Thyroid gland (tissue), 4 donors: ENCODE measurements around the gene ARHGEF11.

Source experiments
- POLR2A ChIP-seq, 2 donors: fragments of 450-650 bp; IDR thresholded peaks; one replicate each; pipeline ENCODE4 v1.6.1; 2017; ENCODE audit warnings: antibody characterized with exemption in 2 of 2, mild to moderate bottlenecking in 2 of 2, moderate library complexity in 1 of 2
- TF ChIP-seq, protein P1 (sequence below), 6 experiments: fragments of 200-600 bp in 3 of 6; fragments of 450-650 bp in 3 of 6; sonication (generic) in 3 of 6; IDR thresholded peaks; one replicate each; pipeline ENCODE4 v1.5.1; 2016 to 2019; ENCODE audit warnings: antibody characterized with exemption in 6 of 6, mild to moderate bottlenecking in 2 of 6, inconsistent platforms in 1 of 6, moderate library complexity in 1 of 6

DNA sequence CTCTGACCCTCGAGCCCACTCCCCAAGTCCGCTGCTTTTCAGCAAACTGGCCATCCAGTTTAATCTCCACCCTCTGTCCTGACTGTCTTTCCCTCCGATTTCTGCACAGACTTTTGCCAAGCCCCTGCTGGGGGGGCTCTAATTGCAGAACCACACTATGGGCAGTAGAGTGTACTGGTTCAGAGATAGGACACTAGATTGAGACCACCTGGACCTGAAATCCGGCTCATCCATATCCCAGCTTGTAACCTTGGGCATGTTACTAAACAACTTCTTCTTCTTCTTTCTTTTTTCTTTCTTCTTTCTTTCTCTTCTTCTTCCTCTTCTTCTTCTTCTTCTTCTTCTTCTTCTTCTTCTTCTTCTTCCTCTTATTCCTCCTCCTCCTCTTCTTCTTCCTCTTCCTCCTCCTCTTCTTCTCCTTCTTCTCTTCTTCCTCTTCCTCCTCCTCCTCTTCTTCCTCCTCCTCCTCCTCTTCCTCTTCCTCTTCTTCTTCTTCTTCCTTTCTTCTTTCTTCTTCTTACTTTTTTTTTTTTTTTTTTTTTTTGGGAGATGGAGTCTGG, 117.4 kb downstream of the ARHGEF11 start:
- TF ChIP-seq POLR2A (IDR thresholded peaks at IDR 0.05) = no peak
- TF ChIP-seq, protein P1, sequence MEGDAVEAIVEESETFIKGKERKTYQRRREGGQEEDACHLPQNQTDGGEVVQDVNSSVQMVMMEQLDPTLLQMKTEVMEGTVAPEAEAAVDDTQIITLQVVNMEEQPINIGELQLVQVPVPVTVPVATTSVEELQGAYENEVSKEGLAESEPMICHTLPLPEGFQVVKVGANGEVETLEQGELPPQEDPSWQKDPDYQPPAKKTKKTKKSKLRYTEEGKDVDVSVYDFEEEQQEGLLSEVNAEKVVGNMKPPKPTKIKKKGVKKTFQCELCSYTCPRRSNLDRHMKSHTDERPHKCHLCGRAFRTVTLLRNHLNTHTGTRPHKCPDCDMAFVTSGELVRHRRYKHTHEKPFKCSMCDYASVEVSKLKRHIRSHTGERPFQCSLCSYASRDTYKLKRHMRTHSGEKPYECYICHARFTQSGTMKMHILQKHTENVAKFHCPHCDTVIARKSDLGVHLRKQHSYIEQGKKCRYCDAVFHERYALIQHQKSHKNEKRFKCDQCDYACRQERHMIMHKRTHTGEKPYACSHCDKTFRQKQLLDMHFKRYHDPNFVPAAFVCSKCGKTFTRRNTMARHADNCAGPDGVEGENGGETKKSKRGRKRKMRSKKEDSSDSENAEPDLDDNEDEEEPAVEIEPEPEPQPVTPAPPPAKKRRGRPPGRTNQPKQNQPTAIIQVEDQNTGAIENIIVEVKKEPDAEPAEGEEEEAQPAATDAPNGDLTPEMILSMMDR (IDR thresholded peaks at IDR 0.05) = no peak
